ENCODE results near the gene EARS2.

- no peak for TF ChIP-seq CTCF (IDR thresholded peaks at IDR 0.05)
- TF ChIP-seq EP300 (IDR thresholded peaks at IDR 0.05) = no peak
- no peak for TF ChIP-seq POLR2AphosphoS5 (IDR thresholded peaks at IDR 0.05)
- TF ChIP-seq POLR2A (IDR thresholded peaks at IDR 0.05) = no peak
These were observed 36.6 kb downstream of the EARS2 start for GRCh38 chr16:23520500-23520899.
